Measurements from ENCODE around the gene TTC22.

Gene TTC22

GRCh38 chr1:54786778-54787177, 14.3 kb downstream of the TTC22 start:
- no peak overlapping the region for H3K27ac ChIP-seq
- H3K4me2 ChIP-seq: no peak overlapping the region
- H4K20me1 ChIP-seq (ENCODE audit: insufficient read depth): no peaks in the 10 kb centered on the region
- H3K4me3 ChIP-seq (IDR thresholded peaks at IDR 0.05; ENCODE audit: insufficient read depth, low read depth, low read length): no peak overlapping the region
- H3K9ac ChIP-seq: no peak overlapping the region
- no peak overlapping the region for H2AFZ ChIP-seq (ENCODE audit: low read depth)
- H3K36me3 ChIP-seq (ENCODE audit: insufficient read depth): no peaks in the 10 kb centered on the region
- no peak for TF ChIP-seq CTCF (conservative IDR thresholded peaks at IDR 0.05; ENCODE audit: low read depth, low read length)
- H3K4me1 ChIP-seq (ENCODE audit: low read depth, poor library complexity, severe bottlenecking): no peaks in the 10 kb centered on the region
- H3K27me3 ChIP-seq (ENCODE audit: insufficient read depth, low read depth): no peaks in the 10 kb centered on the region
- H3K79me2 ChIP-seq (ENCODE audit: insufficient read depth, low read depth): no peaks in the 10 kb centered on the region

DNA sequence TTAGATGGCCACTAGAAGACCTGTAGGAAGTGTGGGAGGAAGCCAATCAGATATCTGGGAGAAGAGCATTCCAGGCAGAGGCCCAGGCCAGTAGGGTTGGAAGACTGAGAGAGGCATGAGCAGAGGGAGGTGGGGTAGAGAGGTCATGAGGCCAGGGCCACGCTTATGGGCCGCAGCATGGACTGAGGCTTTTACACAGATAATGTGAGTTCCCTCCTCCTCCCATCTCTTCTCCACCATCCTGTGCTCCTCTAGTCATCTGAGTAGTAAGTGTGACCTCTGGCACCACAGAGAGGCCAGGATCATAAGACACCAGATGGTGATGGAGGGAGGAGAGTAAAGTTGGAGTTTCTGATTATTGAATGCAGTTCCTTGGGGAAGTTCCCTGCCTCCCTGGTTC, 17.1 kb downstream of the TTC22 start:
- Histone ChIP-seq H3K27me3 (ENCODE audit: insufficient read depth, low read depth) (no peaks in the 10 kb centered on the region), H3K9ac (no peak overlapping the region), H3K4me2 (no peak overlapping the region), H3K79me2 (ENCODE audit: insufficient read depth, low read depth) (no peaks in the 10 kb centered on the region), H2AFZ (ENCODE audit: low read depth) (no peak overlapping the region), H3K36me3 (ENCODE audit: insufficient read depth) (no peaks in the 10 kb centered on the region), H3K4me1 (ENCODE audit: low read depth, poor library complexity, severe bottlenecking) (no peaks in the 10 kb centered on the region), H3K4me3 (IDR thresholded peaks at IDR 0.05; ENCODE audit: insufficient read depth, low read depth, low read length) (no peak overlapping the region), H4K20me1 (ENCODE audit: insufficient read depth) (no peaks in the 10 kb centered on the region), H3K27ac (no peak overlapping the region)
- TF ChIP-seq CTCF (conservative IDR thresholded peaks at IDR 0.05; ENCODE audit: low read depth, low read length): no peak

DNA sequence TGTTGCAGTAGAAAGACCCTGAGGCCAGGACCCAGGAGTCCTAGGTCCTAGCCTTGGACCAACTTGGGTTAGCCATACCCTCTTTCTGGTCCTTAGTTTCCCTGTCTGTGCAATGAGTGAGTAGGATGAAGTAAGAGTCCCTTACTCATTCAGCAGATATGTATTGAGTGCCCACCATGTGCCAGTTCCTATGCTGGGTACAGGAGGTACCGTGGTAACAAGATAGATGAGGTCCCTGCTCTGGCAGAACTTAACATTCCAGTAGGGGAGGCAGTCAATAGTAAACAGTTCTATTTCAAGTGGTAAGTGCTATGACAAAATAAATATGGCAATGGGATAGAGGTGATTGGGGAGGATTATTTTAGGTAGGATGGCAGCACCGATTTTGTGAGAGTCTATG, 18.5 kb downstream of the TTC22 start:
- H3K9ac ChIP-seq: no peak overlapping the region
- H3K27me3 ChIP-seq (ENCODE audit: insufficient read depth, low read depth): no peaks in the 10 kb centered on the region
- no peak for TF ChIP-seq CTCF (conservative IDR thresholded peaks at IDR 0.05; ENCODE audit: low read depth, low read length)
- H2AFZ ChIP-seq (ENCODE audit: low read depth): no peak overlapping the region
- no peaks in the 10 kb centered on the region for H4K20me1 ChIP-seq (ENCODE audit: insufficient read depth)
- no peak overlapping the region for H3K4me3 ChIP-seq (IDR thresholded peaks at IDR 0.05; ENCODE audit: insufficient read depth, low read depth, low read length)
- no peaks in the 10 kb centered on the region for H3K4me1 ChIP-seq (ENCODE audit: low read depth, poor library complexity, severe bottlenecking)
- no peak overlapping the region for H3K27ac ChIP-seq
- no peaks in the 10 kb centered on the region for H3K79me2 ChIP-seq (ENCODE audit: insufficient read depth, low read depth)
- no peak overlapping the region for H3K4me2 ChIP-seq
- H3K36me3 ChIP-seq (ENCODE audit: insufficient read depth): no peaks in the 10 kb centered on the region

DNA sequence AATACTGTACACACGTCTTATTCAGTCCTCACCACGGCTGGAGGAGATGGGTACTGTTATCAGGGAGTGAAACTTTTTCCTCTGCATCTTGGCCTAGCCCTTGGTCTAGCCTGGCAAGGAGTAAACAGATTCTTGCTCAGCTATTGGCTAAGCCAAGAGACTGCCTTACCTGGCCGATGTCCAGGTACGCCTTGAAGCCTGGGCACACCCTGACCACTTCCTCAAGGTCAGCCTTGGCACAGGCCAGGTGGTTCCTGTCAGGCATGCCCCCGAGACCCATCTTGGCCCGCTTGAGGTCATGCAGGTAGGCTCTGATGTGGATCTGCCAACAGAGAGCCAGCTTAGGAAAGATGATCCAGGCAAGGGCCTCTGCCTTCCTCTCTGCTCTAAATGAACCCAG, 19.0 kb downstream of the TTC22 start:
- H3K27me3 ChIP-seq (ENCODE audit: insufficient read depth, low read depth): no peaks in the 10 kb centered on the region
- no peak overlapping the region for H3K4me3 ChIP-seq (IDR thresholded peaks at IDR 0.05; ENCODE audit: insufficient read depth, low read depth, low read length)
- no peaks in the 10 kb centered on the region for H3K36me3 ChIP-seq (ENCODE audit: insufficient read depth)
- H3K9ac ChIP-seq: no peak overlapping the region
- H2AFZ ChIP-seq (ENCODE audit: low read depth): no peak overlapping the region
- H3K4me1 ChIP-seq (ENCODE audit: low read depth, poor library complexity, severe bottlenecking): no peaks in the 10 kb centered on the region
- no peak overlapping the region for H3K4me2 ChIP-seq
- H3K27ac ChIP-seq: no peak overlapping the region
- TF ChIP-seq CTCF (conservative IDR thresholded peaks at IDR 0.05; ENCODE audit: low read depth, low read length): no peak
- H4K20me1 ChIP-seq (ENCODE audit: insufficient read depth): no peaks in the 10 kb centered on the region
- no peaks in the 10 kb centered on the region for H3K79me2 ChIP-seq (ENCODE audit: insufficient read depth, low read depth)

All from KMS-11 (cell line).